Heart left ventricle (tissue), 16 donors: ENCODE measurements around the gene CD99L2. TPM values are rescaled to one million over a fixed set of nuclear protein-coding genes. Genes with fewer than 3 reads are reported as not detected.

Experiments used
- ATAC-seq, 4 donors: fragments of 200-7000 bp; cut with Tn5 transposase; one replicate each; pipeline ENCODE4 v1.9.1; 2020 to 2022; ENCODE audit warnings: moderate library complexity in 4 of 4, mild to moderate bottlenecking in 3 of 4, moderate number of reproducible peaks in 1 of 4
- DNase-seq, 5 donors: peaks; one replicate each; pipeline ENCODE4 v3.0.0-alpha.2; 2020
- H3K27ac ChIP-seq, 12 donors: fragments of 200-600 bp; sonication (generic) in 4 of 12; one replicate each; pipeline versions ENCODE4 v1.5.0 to v1.8.0; 2016 to 2022; ENCODE audit warnings: mild to moderate bottlenecking in 2 of 12
- H3K27me3 ChIP-seq, 9 donors: fragments of 200-600 bp; sonication (generic) in 2 of 9; one replicate each; pipeline versions ENCODE4 v1.5.1 to v1.8.0; 2016 to 2022; ENCODE audit warnings: mild to moderate bottlenecking in 3 of 9
- H3K36me3 ChIP-seq, 9 donors: fragments of 200-600 bp; sonication (generic) in 2 of 9; one replicate each; pipeline versions ENCODE4 v1.5.0 to v1.8.0; 2018 to 2022; ENCODE audit warnings: mild to moderate bottlenecking in 2 of 9
- H3K4me1 ChIP-seq, 12 donors: fragments of 200-600 bp; sonication (generic) in 4 of 12; one replicate each; pipeline versions ENCODE4 v1.5.0 to v1.8.0; 2016 to 2022; ENCODE audit warnings: mild to moderate bottlenecking in 3 of 12
- H3K4me3 ChIP-seq, 12 donors: fragments of 200-600 bp; sonication (generic) in 4 of 12; one replicate each; pipeline versions ENCODE4 v1.5.0 to v1.8.0; 2017 to 2022; ENCODE audit warnings: mild to moderate bottlenecking in 9 of 12, moderate library complexity in 4 of 12
- H3K9me3 ChIP-seq, 12 donors: fragments of 200-600 bp; sonication (generic) in 4 of 12; one replicate each; pipeline versions ENCODE4 v1.5.0 to v1.8.0; 2016 to 2022; ENCODE audit warnings: mild to moderate bottlenecking in 1 of 12
- CTCF ChIP-seq, 12 donors: fragments of 200-600 bp; sonication (generic) in 4 of 12; IDR thresholded peaks; one replicate each; pipeline versions ENCODE4 v1.5.0 to v1.8.0; 2018 to 2022; ENCODE audit warnings: antibody characterized with exemption in 12 of 12, mild to moderate bottlenecking in 5 of 12
- POLR2A ChIP-seq, 2 donors: fragments of 450-650 bp; IDR thresholded peaks; one replicate each; pipeline ENCODE4 v1.6.1; 2017; ENCODE audit warnings: antibody characterized with exemption in 2 of 2, mild to moderate bottlenecking in 2 of 2, moderate library complexity in 2 of 2
- WGBS, 4 donors: extraction: QIAGEN DNeasy Blood & Tissue Kit in 2 of 4; methylation state at CpG; one replicate each; pipeline versions ENCODE4 v1.1.5 to v1.1.7; 2013 to 2018; 5-methylcytosine and 5-hydroxymethylcytosine counted together
- intact Hi-C, 10 donors: fragments of 100-400 bp; cut with DNase I; formaldehyde crosslinking; loops; one replicate each; pipeline versions ENCODE4 v1.11.1 to v1.14.2; 2022
- polyA plus RNA-seq, 2 donors: library from polyadenylated mRNA; stranded (reverse); fragments of 200-250 nt; gene quantifications; one replicate each; pipeline ENCODE4 v1.2.3, GENCODE V29; 2013
- total RNA-seq, 9 donors: library from RNA; depleted of rRNA in 2 of 9; stranded (reverse); fragments of >200 nt in 2 of 9; fragmentation: NEBNext Ultra II Directional in 3 of 9; extraction: Animal tissue kit (Norgen Biotek cat#: 25700) in 3 of 9; gene quantifications; one replicate each; pipeline versions ENCODE4 v1.1.0 to v1.2.4, GENCODE V29; 2016 to 2023
- donor health status: ischemic (EF 13 %, LVEDD 7.1; RV severe dilation, severe dysfunction).
- donor health status: healthy with polysubstance abuse.
- donor health status: DM: no; HTN: yes; CAD: no.
- donor health status: DM: no; HTN: no; CAD: no.
- donor health status: ischemic (EF 25% LVEDD 6.9; RV normal size, moderate dysfunction).
- donor health status: ischemic (EF 25% LVEDD 5.7; RV mildly dilated, moderate dysfunction).
- donor health status: healthy.
- donor health status: DM: yes; HTN: yes; CAD: no.
- donor health status: ischemic (EF 35%, LVEDD 5.7; RV mildly dilated, moderate dysfunction).
- donor health status: nonischemic (EF 11% LVEDD 7.7; RV severe dilation, severe dysfunction).
- donor health status: DM: yes; HTN: yes; CAD: no.
- donor health status: PGD.
- donor health status: ischemic (EF 29% LVEDD 5.4; RV normal size, mild dysfunction).
- donor health status: nonischemic (EF 23%, LVEDD 6.1; RV moderate dilation, normal function).

The CD99L2 gene
- total and polyA plus RNA-seq, 11 donors = 51.9 to 115 (median 82.1) TPM

GRCh38 chrX:150730719-150731118 lies 167.7 kb downstream of the CD99L2 start:
- DNase-seq (no peak), ATAC-seq (no peak)
- TF ChIP-seq CTCF (IDR thresholded peaks at IDR 0.05) = no peak
- TF ChIP-seq POLR2A (IDR thresholded peaks at IDR 0.05) = no peak
- H3K4me3 ChIP-seq = no peak overlapping the region
- intact Hi-C loops = no loop called here
- H3K27me3 ChIP-seq = no peaks in the 10 kb centered on the region
- H3K36me3 ChIP-seq = peaks cover 0 to 81% (median 33%) of the 10 kb centered on the region in 9 donors
- WGBS, 4 donors = 69 to 91% (median 80%) methylated on average over 6 of the region's 6 CpGs
- H3K4me1 ChIP-seq = no peaks in the 10 kb centered on the region
- H3K9me3 ChIP-seq = no peaks in the 10 kb centered on the region
- no peak overlapping the region for H3K27ac ChIP-seq

GRCh38 chrX:150729956-150730355 lies 168.5 kb downstream of the CD99L2 start:
- no peak for TF ChIP-seq CTCF (IDR thresholded peaks at IDR 0.05)
- no peak for TF ChIP-seq POLR2A (IDR thresholded peaks at IDR 0.05)
- DNase-seq (no peak), ATAC-seq (no peak)
- intact Hi-C loops = no loop called here
- Histone ChIP-seq H3K27me3 (no peaks in the 10 kb centered on the region), H3K4me1 (no peaks in the 10 kb centered on the region), H3K36me3 (peaks cover 0 to 74% (median 33%) of the 10 kb centered on the region in 9 donors), H3K4me3 (no peak overlapping the region), H3K27ac (no peak overlapping the region), H3K9me3 (peaks cover 0 to under 1% (median 0%) of the 10 kb centered on the region in 12 donors)
- 67 to 87% (median 79%) methylated on average over 5 of the region's 5 CpGs for WGBS, 4 donors

- Histone ChIP-seq H3K9me3 (peaks cover 0 to 2% (median 0%) of the 10 kb centered on the region in 12 donors), H3K4me1 (peaks cover 0 to 5% (median 0%) of the 10 kb centered on the region in 12 donors), H3K36me3 (peaks cover 0 to 15% (median 0%) of the 10 kb centered on the region in 9 donors), H3K4me3 (no peak overlapping the region), H3K27me3 (no peaks in the 10 kb centered on the region), H3K27ac (no peak overlapping the region)
- intact Hi-C loops = loop anchor here in 1 of 10 donors (5.0 to 10.0 kb wide), 2 partner anchors 37 to 755 kb away; no protein-coding TSS in a partner anchor
- DNase-seq = no peak
- ATAC-seq = no peak
- 59 to 95% (median 80%) methylated on average over 4 of the region's 4 CpGs for WGBS, 4 donors
- TF ChIP-seq CTCF (IDR thresholded peaks at IDR 0.05) (no peak), POLR2A (IDR thresholded peaks at IDR 0.05) (no peak)
Measured at GRCh38 chrX:150719621-150720020, 178.8 kb downstream of the CD99L2 start.

Other genes starting within 250 kb of the CD99L2 start
- gene MTMR1, start 205.3 kb downstream of the CD99L2 start, total RNA-seq = 10 to 100 TPM; 12.8 to 59.7 (median 21.0) TPM
- gene MTMR1, start 205.3 kb downstream of the CD99L2 start, polyA plus RNA-seq = 10 to 100 TPM in 1 of 2 donors, 1 to 10 TPM in 1; 5.1 to 23.3 TPM
- gene HMGB3, start 84.7 kb upstream of the CD99L2 start, total RNA-seq = 10 to 100 TPM in 5 of 9 donors, 1 to 10 TPM in 4; 2.6 to 27.8 (median 10.4) TPM
- 10 to 100 TPM in 1 of 2 donors, 1 to 10 TPM in 1; 5.6 to 14.7 TPM for gene HMGB3, start 84.7 kb upstream of the CD99L2 start, polyA plus RNA-seq